GM19324 (cell line): Measurements from ENCODE around the gene CPNE8.

ENCODE experiments used
- ATAC-seq: cut with Tn5 transposase; IDR thresholded peaks from one replicate; pipeline ENCODE4 v1.9.1; 2021; ENCODE audit warnings: mild to moderate bottlenecking, moderate library complexity; ENCODE audit not compliant: unreplicated experiment, low FRiP score

Gene CPNE8

GRCh38 chr12:38905480-38906351 is at the start of gene CPNE8:
CPNE8 (minus strand) TSS chr12:38905591; CDS start chr12:38905534, 57 bp downstream.
- ATAC-seq = peak; percentile 76

- no peak for ATAC-seq
Observed at GRCh38 chr12:38954238-38954873, 49.0 kb upstream of the CPNE8 start.

- ATAC-seq = no peak
Observed at GRCh38 chr12:38949363-38949762, 44.0 kb upstream of the CPNE8 start.

GRCh38 chr12:38934686-38935085 is 29.3 kb upstream of the CPNE8 start:
- no peak for ATAC-seq

- ATAC-seq = no peak
Observed at GRCh38 chr12:38934078-38934584, 28.7 kb upstream of the CPNE8 start.

GRCh38 chr12:38932320-38932719 is 26.9 kb upstream of the CPNE8 start:
- no peak for ATAC-seq

- no peak for ATAC-seq
Observed at GRCh38 chr12:38931461-38931860, 26.1 kb upstream of the CPNE8 start.

GRCh38 chr12:38930990-38931389 is 25.6 kb upstream of the CPNE8 start:
- no peak for ATAC-seq

- no peak for ATAC-seq
Observed at GRCh38 chr12:38926501-38926900, 21.1 kb upstream of the CPNE8 start.

GRCh38 chr12:38921025-38921677 is 15.8 kb upstream of the CPNE8 start:
- peak; percentile 82 for ATAC-seq

GRCh38 chr12:38919191-38919590 is 13.8 kb upstream of the CPNE8 start:
- ATAC-seq = no peak

- ATAC-seq = no peak
Observed at GRCh38 chr12:38915429-38916182, 10.2 kb upstream of the CPNE8 start.

- no peak for ATAC-seq
Observed at GRCh38 chr12:38912116-38912515, 6.7 kb upstream of the CPNE8 start.

- ATAC-seq = no peak
Observed at GRCh38 chr12:38911611-38912010, 6.2 kb upstream of the CPNE8 start.

- ATAC-seq = no peak
Observed at GRCh38 chr12:38907201-38907923, 2.0 kb upstream of the CPNE8 start.

GRCh38 chr12:38906482-38907200 is 1.2 kb upstream of the CPNE8 start:
- ATAC-seq = peak; percentile 66

- ATAC-seq = peak; percentile 74
Observed at GRCh38 chr12:38904537-38905479, 583 bp downstream of the CPNE8 start.

- ATAC-seq = no peak
Observed at GRCh38 chr12:38903596-38903995, 1.8 kb downstream of the CPNE8 start.
